ENCODE data around the gene KYNU.
A peak's percentile ranks its signal among the peaks of the same experiment; 100 is the strongest.

KYNU gene

DNA sequence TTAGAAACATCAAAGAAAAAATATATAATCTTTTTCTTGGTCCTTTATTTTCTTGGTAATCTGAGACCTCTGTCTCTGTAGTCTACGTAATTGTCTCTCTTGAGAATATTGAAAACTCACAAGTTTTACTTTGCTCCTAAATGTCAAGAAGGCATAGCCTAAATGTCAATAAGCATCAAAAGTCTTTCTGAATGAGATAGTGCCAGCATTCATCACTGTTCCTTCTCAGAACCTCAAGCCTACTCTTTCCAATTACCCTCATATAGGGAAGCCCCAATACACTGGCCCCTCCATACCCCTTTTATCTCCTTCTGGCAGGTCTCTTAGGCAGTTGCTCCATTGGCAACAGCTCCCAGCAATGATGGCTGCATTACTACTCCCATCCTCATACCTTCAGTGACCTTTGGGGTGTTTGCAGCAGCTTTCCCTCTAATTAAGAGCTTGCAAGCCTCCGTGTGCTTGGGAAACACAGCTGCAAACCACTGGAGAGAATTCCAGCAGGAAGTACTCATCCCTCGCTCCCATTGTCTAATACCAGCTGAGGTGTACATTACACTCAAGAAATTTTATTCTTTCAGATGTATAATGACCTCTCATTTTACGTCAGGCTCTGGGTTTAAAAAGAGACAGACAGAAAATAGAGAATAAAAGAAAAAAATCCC lies 95.8 kb downstream of the KYNU start:
- DNase-seq = no peak

DNA sequence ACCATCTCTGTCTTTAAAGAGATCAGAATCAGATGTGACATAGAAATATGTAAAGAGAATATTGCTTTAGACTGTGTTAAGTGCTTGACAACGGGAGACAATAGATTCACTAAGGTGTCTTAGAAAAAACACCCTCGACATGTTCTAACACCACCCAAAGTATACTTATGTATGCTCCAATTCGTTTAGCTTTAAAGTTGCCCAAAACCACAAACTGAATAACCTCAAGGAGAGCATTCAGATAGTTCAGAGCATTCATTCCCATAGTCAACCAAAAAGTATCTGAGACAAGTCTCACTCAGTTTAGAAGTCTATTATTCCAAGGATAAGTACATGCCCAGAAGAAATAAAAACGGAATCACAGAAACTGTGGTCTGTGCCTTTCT lies 96.4 kb downstream of the KYNU start:
- DNase-seq = no peak

DNA sequence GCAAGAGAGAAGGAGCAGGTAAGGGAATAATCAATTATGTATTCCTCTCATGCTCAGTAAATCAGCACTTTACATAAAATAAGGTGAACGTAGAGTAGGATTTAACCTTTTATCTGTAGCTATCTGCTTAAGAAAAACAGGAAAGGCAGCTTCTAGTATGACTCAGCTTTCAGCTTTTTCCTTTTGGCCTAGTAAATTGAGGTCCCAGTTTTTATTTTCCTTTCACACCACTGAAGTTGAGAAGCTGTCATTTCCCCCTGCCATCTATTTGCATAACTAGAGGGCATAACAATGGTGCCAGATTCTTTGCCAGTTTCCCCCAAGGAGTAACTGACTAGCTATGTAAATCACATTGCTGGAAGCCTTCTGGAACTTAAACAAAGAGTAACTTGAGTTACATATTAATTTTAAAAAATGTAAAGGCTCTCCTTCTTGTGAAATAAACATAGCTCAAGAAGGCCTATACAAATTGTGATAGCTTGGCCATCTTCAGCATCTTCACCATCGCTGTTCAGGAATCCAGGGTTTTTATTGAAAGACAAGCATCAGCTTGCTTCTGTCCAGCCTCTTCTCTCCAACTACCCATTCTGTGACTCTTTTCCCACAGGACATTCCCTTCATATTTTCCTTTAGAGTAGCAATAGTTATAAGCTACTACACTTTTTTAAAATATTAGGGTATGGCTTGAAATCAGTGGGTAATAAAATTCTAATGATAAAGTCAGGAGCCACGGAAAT lies 97.0 kb downstream of the KYNU start:
- no peak for DNase-seq

DNA sequence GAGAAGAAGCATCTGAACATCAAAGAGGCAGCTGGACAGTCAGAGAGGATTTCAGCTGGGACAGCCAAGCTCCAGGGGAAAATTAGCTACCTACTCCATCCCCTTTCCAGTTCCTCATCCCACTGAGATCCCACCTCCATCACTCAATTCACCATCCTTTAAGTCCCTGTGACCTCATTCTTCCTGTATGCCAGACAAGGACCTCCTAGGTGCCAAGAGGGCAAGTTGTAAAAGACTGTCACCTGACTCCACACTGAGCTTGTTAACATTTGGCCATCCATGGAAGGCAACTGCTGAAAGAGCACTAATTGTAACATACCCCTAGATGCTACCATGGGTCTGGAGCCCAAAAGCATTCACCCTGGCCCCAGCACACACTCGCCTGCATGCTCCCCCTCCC lies 97.8 kb downstream of the KYNU start:
- DNase-seq = no peak

DNA sequence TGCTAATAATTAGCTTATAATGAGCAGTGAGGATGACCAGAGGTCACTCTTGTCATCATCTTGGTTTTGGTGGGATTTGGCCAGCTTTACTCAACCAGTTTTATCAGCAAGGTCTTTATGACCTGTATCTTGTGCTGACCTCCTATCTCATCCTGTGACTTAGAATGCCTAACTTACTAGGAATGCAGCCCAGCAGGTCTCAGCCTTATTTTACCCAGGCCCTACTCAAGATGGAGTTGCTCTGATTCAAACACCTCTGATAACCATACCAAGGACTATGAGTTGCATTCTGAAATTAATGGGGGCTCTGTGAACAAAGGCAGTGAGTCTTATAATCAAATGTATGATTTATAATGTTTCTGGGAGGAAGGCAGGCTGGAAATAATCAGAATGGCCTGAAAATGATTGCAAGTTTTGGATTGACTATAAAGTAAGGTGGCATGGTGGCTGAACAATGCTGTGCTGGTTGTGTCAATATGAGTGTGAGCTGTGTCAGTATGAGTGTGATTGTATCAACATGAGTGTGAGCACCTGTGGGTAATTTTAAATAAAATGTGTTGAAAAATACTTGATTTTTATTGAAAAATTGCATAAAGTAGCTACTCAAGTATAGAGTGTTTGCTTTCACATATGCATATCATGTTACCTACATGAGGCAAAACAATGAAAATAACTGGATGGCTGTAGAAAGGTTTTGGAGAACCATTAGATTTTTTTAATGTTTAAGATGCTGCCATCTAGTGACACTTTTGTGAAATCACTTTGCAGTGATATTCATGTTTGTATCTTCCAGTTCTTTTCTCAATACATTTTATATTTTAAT lies 103.0 kb downstream of the KYNU start:
- DNase-seq = peak; percentile 5

DNA sequence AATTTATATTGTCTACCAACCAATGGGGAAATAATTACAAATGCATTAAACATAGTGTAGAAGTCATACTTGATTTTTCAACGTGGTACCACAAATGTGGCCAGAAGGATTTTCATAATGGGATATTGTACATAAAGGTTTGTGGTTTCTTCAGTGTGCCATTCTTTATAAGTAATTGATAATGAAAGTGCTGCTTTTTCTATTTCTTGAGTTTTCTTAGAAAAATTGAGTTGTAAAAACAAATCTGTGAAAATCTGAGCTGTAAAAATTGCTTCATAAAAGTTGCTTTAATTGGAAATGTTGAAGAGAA lies 103.6 kb downstream of the KYNU start:
- no peak for DNase-seq

DNA sequence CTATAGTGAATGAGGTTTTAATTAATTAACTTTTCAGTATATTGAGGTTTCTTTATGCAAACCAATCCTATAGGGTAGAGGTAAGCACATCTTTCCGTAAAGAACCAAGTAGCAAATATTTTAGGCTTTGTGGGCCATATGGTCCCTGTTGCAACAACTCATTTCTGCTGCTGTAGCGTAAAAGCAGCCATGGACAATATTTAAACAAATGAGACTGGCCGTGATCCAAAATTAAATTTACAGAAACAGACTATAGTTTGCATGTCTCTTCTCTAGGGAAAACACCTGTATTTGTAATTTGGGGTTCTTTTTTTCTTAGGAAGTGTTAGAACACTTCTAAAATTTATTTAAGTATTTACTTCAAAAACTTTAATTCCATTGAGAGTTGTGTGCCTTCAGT lies 104.3 kb downstream of the KYNU start:
- DNase-seq = no peak

DNA sequence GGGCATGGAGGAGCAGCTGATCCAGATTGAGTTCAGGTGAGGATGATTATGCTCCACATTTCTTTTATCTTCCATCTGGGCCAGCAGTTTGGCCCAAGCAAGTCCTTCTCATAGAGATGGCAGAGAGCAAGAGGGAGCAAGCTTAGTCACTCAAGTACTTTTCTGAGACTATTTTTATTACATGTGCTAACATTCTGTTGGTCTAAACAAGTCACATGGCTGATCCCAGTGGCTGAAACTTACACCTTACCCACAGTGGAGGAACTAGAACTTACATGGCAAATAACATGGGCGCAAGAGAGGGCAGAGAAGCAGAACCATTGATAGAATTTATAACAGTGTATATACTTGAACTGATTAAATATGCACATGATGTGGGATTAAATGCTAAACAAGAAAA lies 105.7 kb downstream of the KYNU start:
- DNase-seq = no peak

DNA sequence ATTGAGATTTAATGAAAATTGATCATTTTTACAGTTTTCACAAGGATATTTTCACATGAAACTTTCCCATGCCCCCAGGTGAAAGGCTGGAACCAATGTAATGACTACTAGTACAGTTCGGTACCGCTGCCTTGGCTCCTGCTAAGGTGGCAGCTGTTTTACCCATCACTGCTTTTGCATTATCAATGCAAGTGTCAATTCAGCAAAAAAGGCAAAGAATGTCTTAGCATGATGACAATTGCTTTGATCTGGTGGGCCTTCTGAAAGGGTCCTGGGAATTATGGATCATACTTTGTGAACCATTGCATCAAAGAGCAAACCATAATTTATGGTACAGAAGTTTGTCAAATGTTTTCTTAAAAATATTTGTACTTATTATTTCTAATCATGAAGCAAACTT lies 107.2 kb downstream of the KYNU start:
- no peak for DNase-seq

DNA sequence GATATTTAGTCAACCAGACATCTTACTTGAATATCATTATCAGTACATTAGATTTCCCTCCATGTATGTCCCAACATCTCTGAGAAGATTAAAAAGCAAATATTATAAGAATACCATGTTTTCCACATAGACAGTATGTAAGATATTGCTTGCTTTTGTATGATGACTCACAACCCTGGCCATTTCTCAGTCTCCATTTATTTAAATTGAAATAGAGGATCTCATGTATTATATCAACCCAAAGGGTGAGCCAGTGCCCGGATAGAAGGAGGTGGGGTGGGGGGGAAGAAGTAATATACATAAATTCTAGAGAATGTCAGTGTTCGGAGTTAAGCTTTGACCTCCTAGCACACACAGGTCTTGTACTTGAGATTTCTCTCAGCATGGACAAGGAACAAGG lies 109.6 kb downstream of the KYNU start:
- no peak for DNase-seq

DNA sequence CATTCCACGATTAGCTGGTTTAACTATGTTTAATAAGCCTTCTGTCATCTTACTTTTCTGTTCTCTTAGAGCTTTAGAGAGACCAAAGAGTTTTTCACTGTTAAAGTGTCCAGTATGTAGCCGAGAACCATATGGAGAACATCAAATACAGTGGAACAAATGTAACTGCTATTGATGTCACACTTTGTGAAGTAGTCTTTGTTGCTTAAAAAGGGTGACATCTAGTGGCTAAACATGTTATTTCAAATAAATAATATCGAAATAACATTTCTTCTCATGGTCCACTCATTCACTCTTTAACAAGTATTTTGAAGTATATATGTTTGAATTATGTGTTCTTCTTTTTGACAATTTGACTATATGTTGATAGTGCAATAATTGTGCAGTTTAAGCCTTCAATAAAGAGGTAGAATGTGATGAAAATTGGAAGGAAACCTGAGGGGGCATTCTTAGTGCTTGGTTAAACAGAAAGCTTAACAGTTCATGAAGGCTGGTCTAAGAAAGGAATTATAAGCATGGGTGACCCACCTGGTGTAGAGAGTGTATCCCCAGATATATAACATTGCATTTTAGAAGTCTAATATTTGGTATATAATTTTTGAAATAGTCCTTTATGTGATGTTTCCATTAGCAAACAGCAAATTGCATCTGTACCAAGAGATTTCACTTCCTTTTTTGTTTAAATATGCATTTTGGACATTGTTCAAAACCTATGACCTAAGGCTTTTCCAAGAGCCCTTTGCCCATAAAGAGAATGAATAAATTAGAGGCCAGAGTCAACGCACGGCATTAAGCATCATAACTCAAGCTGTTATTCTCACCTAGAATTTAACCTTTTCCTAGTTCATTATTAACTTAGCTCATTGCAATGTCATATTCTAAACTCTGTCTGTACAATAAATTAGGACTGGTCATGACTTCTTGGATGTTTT lies 112.1 kb downstream of the KYNU start:
- peak; percentile 39 for DNase-seq

DNA sequence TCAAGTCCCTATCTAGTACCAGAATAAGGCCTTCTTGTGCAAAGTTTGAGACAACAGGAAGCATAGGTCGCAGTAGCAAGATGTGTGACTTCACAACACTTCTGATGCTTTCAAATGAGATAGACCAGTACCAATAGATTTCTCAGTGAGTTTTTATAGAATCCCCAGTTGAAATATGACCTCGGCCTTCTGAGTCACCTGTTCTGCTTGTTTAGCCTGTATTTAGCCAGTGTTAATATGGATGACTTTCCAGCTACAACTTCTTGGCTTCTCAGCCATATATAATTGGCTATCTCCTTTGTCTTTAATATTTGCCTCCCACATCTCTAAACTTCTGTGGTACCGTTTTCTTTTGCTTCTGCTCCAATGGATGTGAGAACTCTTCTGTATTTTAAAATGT lies 113.8 kb downstream of the KYNU start:
- no peak for DNase-seq

DNA sequence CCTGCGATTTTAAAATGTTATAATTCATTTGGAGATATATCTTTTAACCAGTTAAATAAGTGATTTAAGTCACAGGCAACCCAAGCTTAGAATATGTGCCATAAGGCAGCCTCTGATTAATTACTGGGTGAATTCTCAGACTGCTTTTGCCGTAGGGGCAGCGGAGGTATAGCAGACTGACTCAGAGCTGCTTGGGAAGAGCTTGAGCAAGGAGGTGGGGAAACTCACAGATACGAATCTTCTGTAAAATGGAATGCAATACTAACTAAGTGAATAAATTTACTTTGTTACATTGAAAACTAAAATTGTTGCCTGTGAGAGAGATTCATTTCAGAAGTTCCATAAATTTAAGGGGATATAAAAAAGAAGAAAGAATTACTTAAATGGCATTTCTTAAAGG lies 115.4 kb downstream of the KYNU start:
- DNase-seq = no peak

DNA sequence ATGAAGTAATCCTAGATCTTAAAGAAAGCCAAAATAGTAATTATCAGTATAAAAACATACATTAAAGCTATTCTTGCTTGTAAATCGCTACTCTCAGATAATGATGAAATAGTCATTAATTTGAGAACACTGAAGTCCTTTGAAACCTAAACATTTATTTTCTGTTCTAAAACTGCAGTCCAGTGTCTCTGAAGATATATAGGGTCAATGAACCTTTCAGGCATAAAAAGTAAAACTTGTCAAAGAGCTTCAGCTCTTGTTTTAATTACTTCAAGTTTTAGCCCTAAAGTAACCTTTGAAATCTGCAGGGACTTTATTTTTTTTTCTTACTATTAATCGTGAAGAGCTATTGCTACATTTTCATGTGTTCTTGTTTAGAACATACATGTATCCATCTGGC lies 116.3 kb downstream of the KYNU start:
- no peak for DNase-seq

DNA sequence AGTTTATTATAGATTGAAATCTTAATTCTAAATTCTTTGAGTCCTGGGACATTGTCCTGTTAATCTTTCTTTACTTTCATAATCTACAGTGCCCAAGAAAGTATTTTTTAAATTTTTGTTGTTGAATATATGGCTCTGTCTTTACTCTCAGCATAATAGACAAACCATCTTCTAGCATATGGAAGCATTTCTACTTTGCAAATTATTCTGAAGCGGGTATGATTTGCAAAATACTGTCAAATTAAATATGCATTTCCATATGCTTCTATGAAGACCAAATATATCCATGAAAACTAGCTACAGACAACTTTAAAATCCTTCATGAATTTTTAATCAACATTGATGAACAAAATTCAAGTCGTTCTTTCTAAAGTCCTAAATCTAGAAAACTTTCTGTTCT lies 117.2 kb downstream of the KYNU start:
- no peak for DNase-seq

DNA sequence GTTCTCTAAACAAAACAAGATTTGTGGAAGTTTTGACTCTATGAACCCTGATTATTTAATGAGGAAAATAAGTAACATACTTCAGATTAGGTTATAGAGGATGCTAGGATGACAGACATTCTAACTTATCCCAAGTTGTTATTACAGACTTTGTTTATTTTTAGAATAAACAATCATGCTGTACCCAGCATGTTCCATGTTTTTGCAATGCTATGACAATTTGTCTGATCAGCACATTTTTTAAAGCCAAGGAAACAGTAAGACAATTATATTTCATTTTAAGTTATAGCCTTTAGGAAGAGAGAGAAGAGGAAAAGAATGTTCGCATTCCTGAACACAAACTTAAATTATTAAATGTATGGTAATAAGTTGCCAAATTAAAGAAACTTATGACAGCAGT lies 119.8 kb downstream of the KYNU start:
- DNase-seq = no peak

DNA sequence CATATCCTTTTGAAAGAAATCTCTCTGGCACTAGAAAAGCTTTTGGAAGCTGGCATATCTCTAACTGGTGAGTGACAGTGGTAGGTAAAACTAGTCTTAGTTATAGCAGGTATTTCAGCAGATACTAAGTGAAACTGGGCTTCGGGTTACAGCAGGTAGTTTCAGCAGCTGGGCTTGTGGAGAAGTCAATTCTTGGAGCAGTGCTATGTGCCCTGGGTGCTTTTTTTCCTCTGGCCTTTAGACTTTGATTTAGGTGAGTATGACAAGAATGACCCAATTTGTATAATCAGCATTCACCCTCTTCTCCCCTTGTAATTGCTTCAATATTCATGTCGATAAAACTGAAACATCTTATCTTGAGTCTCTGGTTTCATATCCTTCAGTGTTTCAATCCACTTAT lies 123.1 kb downstream of the KYNU start:
- DNase-seq = no peak

DNA sequence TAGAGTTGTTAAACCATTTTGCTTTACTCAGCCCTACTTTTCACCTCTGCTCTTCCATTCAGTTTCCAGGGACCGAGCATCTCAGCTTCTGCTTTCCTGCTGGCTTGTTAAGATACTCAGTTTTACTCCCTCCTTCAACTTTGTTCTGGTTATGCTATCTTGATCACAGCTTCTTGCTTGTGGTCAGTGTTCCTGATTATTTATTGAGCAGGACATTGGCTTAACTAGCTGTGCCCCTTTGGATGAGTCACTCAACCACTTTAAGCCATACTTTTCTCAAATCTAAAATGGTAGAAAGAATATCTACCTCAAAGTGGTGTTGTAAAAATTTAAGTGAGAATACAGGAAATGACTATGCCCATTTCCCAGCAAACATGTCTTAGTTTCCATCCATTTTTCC lies 124.0 kb downstream of the KYNU start:
- no peak for DNase-seq

DNA sequence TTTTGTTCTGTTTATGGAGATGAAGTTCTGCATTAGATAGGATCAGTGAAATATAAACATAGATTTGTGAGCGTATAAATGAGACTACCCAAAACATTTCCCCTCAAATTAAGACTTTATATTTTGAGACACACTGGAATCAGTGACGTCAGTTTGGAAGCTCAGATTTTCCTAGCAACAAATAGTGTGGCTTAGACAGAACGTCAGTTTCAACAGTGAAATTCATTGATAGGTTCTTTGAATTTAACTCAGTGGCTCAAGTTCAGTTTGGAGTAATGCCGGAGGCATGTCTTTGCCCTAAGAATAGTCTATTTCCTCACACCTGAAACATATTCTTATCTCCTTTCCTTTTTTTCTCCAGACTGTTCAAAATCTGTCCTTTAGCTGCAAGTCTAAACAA lies 138.2 kb downstream of the KYNU start:
- no peak for DNase-seq

DNA sequence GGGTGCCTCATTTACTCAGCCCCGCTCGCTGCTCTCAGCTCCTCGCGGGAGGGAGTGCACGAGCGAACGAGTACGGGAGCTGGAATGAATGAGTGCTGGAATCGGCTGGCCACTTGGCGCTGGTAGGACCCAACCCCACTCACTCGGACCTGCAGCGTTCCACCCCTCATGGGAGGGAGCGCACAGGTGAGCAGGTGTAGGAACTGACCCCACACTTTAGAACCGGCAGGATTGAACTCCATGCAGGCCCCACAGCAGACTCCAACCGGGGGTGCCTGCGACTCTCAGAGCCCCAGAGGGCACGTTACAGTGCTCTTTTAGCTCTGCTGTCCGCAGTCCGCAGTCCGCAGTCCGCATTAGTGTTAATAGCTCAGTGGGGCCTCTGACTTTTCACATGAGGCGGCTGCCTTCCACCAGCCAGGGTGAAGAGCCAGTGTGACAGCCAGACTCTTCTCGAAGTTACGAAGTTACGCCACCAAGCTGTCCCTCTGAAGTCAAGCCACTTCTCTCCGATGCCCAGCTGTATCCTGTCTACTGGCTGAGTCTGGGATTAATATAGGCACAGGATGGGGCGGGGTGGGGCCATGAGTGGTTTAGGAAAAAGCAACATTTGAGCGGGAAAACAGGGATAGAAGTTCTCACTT lies 149.1 kb downstream of the KYNU start:
- DNase-seq = no peak

DNA sequence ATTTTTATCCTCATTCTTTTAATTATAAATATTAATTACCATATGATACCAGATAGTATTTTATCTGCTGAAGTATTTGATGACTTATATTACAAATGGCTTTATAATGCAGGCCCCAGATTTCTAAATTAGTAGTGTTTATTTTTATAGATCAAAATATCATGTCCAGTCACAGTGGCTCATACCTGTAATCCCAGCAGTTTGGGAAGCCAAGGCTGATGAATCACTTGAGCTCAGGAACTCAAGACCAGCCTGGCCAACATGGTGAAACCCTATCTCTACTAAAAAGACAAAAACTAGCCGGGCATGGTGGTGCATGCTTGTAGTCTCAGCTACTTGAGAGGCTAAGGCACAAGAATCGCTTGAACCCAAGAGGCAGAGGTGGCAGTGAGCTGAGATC lies 151.7 kb downstream of the KYNU start:
- no peak for DNase-seq

DNA sequence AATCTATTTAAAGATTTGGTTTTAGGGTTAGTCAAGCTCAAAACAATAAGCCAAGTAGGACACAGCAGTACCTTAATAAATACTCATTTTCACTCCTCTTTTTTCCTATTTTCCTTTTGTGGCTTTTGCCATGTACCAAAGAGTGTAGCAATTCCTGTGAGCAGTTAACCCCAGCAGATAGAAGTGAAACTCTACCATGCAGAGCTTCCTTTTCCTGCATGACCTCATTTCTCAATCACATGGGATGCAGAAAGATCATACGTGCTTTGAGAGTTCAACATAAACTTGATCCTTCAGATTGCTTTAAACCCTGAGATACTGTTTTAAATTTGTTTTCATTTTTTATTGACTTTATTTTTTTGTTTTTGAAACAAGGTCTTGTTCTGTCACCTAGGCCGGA lies 152.7 kb downstream of the KYNU start:
- no peak for DNase-seq
